Osteoblast (primary cell): Measurements from ENCODE around the gene DPH2. TPM values are rescaled to one million over a fixed set of nuclear protein-coding genes. Genes with fewer than 3 reads are reported as not detected.

Source experiments
- DNase-seq: peaks from one replicate; pipeline ENCODE4 v3.0.0; 2011; ENCODE audit warnings: low spot score, mixed read lengths; ENCODE audit not compliant: insufficient read length; ENCODE audit errors: missing footprints
- H2AFZ ChIP-seq: 2 replicates; pipeline ENCODE4 v1.6.0; 2011; ENCODE audit warnings: mild to moderate bottlenecking, low read length
- H3K27ac ChIP-seq: 2 replicates; pipeline ENCODE4 v1.5.1; 2011; ENCODE audit warnings: mild to moderate bottlenecking, low read depth, low read length, moderate library complexity
- H3K27me3 ChIP-seq: 2 replicates; pipeline ENCODE4 v1.6.0; 2012; ENCODE audit warnings: mild to moderate bottlenecking, control low read depth, inconsistent platforms, low read length, moderate library complexity; ENCODE audit not compliant: insufficient read depth
- H3K36me3 ChIP-seq: 2 replicates; pipeline ENCODE4 v1.5.1; 2011; ENCODE audit warnings: mild to moderate bottlenecking, low read length, control low read depth, moderate library complexity; ENCODE audit not compliant: insufficient read depth
- H3K4me1 ChIP-seq: 2 replicates; pipeline ENCODE4 v1.5.1; 2011; ENCODE audit warnings: mild to moderate bottlenecking, low read length, control low read depth, moderate library complexity; ENCODE audit not compliant: insufficient read depth
- H3K4me2 ChIP-seq: 2 replicates; pipeline ENCODE4 v1.6.0; 2011; ENCODE audit warnings: mild to moderate bottlenecking, low read length; ENCODE audit not compliant: insufficient read depth
- H3K4me3 ChIP-seq: fragments of 200-600 bp; sonication (generic); 3 replicates; pipeline ENCODE4 v1.5.1; 2012; ENCODE audit warnings: mild to moderate bottlenecking, low read length, inconsistent platforms; ENCODE audit not compliant: insufficient read depth
- H3K79me2 ChIP-seq: 2 replicates; pipeline ENCODE4 v1.6.0; 2012; ENCODE audit warnings: mild to moderate bottlenecking, low read length, control low read depth, inconsistent platforms; ENCODE audit not compliant: insufficient read depth
- H3K9me3 ChIP-seq: 2 replicates; pipeline ENCODE4 v1.5.1; 2011; ENCODE audit warnings: low read depth, low read length, control low read depth
- H4K20me1 ChIP-seq: 2 replicates; pipeline ENCODE4 v1.6.0; 2012; ENCODE audit warnings: mild to moderate bottlenecking, low read length, control low read depth; ENCODE audit not compliant: insufficient read depth
- total RNA-seq: library from RNA; depleted of rRNA; stranded (reverse); fragments of >200 nt; gene quantifications from 2 replicates; pipeline ENCODE4 v1.2.3, GENCODE V29; 2012
- TF ChIP-seq, protein P1 (sequence below): IDR thresholded peaks from 2 replicates; pipeline ENCODE4 v1.5.1; 2011; ENCODE audit warnings: mild to moderate bottlenecking, low read depth, low read length, moderate library complexity; ENCODE audit errors: extremely low read depth

The DPH2 gene
- total RNA-seq, 1 donor = 15.6 TPM

DNA sequence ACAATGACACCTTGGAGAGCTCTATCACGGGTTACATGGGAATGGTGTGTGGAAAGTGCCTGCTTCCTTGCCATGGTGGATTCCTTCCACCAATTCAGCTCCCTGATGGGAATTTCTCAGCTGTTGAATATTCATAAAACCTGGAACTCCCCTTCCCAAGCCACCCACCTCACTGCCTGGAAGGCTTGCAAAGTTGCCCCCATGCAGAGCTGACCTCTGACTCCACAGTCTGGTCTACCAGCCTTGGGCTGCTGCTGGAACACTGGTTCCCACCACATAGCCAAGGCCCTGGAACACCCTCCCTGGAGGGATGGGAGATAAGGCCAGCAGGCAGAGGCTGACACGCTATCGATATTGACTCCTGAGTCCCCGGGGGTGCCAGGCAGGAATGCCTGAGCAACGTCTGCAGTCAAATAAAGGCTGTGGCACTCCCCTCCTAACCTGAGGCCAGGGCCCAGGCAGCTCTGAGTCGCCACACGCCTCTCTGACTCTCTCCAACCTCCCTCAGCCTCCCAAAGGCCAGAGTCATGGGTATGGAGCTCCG, 30.4 kb downstream of the DPH2 start:
- no peaks in the 10 kb centered on the region for H3K27me3 ChIP-seq
- H2AFZ ChIP-seq = no peak overlapping the region
- TF ChIP-seq, protein P1, sequence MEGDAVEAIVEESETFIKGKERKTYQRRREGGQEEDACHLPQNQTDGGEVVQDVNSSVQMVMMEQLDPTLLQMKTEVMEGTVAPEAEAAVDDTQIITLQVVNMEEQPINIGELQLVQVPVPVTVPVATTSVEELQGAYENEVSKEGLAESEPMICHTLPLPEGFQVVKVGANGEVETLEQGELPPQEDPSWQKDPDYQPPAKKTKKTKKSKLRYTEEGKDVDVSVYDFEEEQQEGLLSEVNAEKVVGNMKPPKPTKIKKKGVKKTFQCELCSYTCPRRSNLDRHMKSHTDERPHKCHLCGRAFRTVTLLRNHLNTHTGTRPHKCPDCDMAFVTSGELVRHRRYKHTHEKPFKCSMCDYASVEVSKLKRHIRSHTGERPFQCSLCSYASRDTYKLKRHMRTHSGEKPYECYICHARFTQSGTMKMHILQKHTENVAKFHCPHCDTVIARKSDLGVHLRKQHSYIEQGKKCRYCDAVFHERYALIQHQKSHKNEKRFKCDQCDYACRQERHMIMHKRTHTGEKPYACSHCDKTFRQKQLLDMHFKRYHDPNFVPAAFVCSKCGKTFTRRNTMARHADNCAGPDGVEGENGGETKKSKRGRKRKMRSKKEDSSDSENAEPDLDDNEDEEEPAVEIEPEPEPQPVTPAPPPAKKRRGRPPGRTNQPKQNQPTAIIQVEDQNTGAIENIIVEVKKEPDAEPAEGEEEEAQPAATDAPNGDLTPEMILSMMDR = no peak
- H3K27ac ChIP-seq = no peak overlapping the region
- H3K4me1 ChIP-seq = no peaks in the 10 kb centered on the region
- H3K4me3 ChIP-seq = no peak overlapping the region
- no peak for DNase-seq
- no peak overlapping the region for H3K4me2 ChIP-seq
- no peaks in the 10 kb centered on the region for H3K36me3 ChIP-seq
- no peaks in the 10 kb centered on the region for H3K9me3 ChIP-seq
- H3K79me2 ChIP-seq = no peaks in the 10 kb centered on the region
- H4K20me1 ChIP-seq = no peaks in the 10 kb centered on the region

DNA sequence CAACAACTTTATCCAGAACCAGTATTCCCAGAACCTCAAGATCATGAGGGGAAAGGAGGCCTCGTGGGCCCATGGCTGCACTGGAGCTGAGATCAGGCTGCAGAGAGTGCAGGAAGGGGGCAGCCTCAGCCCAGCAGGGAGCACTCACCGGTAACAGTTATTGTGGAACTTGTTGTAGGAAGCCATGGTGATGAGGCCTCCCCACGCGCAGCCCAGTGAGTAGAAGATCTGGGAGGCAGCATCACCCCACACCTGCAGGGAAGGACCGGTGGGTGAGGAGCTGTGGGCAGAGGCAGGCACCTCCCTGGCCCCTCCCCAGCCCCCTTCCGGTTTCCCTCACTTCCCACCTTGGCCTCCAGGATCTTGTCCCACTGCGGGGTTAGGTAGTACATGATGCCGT, 32.4 kb downstream of the DPH2 start:
- H3K4me3 ChIP-seq = no peak overlapping the region
- no peaks in the 10 kb centered on the region for H3K9me3 ChIP-seq
- H3K4me2 ChIP-seq = no peak overlapping the region
- H3K27ac ChIP-seq = no peak overlapping the region
- no peaks in the 10 kb centered on the region for H4K20me1 ChIP-seq
- no peaks in the 10 kb centered on the region for H3K27me3 ChIP-seq
- no peaks in the 10 kb centered on the region for H3K79me2 ChIP-seq
- H3K4me1 ChIP-seq = peaks cover 3% of the 10 kb centered on the region
- TF ChIP-seq, protein P1 = no peak
- DNase-seq = no peak
- H2AFZ ChIP-seq = no peak overlapping the region
- no peaks in the 10 kb centered on the region for H3K36me3 ChIP-seq

GRCh38 chr1:44002606-44003157, 32.9 kb downstream of the DPH2 start:
- Histone ChIP-seq H3K79me2 (no peaks in the 10 kb centered on the region), H3K27ac (no peak overlapping the region), H2AFZ (no peak overlapping the region), H4K20me1 (no peaks in the 10 kb centered on the region), H3K4me3 (no peak overlapping the region), H3K9me3 (no peaks in the 10 kb centered on the region), H3K4me2 (no peak overlapping the region), H3K4me1 (peaks cover 3% of the 10 kb centered on the region), H3K36me3 (no peaks in the 10 kb centered on the region), H3K27me3 (no peaks in the 10 kb centered on the region)
- DNase-seq = no peak
- TF ChIP-seq, protein P1 = peak; percentile 5

DNA sequence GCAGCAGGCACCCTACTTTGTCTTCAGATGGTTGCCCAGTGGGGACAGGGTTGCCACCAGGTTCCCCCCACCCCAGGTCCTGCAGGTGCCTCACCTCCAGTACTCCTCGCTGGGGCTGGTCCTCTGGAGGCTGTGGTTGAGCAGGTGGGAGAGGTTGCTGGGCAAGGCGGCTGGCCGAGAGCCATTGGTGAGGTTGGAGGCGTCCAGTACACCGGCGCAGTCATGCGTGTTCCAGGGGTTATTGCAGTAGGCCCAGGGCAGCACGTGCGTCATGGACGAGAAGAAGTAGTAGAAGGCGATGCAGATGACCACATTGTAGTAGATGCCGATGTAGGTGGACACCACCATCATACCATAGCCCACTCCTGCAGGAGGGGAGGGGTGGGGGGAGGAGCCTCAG, 38.4 kb downstream of the DPH2 start:
- no peak for DNase-seq
- no peaks in the 10 kb centered on the region for H4K20me1 ChIP-seq
- peaks cover 4% of the 10 kb centered on the region for H3K4me1 ChIP-seq
- TF ChIP-seq, protein P1 = no peak
- H3K27me3 ChIP-seq = no peaks in the 10 kb centered on the region
- no peak overlapping the region for H3K4me2 ChIP-seq
- no peak overlapping the region for H3K4me3 ChIP-seq
- H3K27ac ChIP-seq = no peak overlapping the region
- no peaks in the 10 kb centered on the region for H3K79me2 ChIP-seq
- no peak overlapping the region for H2AFZ ChIP-seq
- H3K36me3 ChIP-seq = no peaks in the 10 kb centered on the region
- no peaks in the 10 kb centered on the region for H3K9me3 ChIP-seq
